Upper lobe of left lung (tissue), 6 donors: ENCODE results near the gene KCNAB2. TPM values are rescaled to one million over a fixed set of nuclear protein-coding genes. Genes with fewer than 3 reads are reported as not detected.

ENCODE experiments used
- ATAC-seq, 2 donors: fragments of 200-7000 bp; cut with Tn5 transposase; one replicate each; pipeline ENCODE4 v1.9.1; 2022; ENCODE audit warnings: mild to moderate bottlenecking in 2 of 2, moderate library complexity in 2 of 2; ENCODE audit not compliant: low FRiP score in 2 of 2
- DNase-seq, 2 donors: peaks; one replicate each; pipeline ENCODE4 v3.0.0-alpha.2; 2019 to 2020
- H3K27ac ChIP-seq, 4 donors: fragments of 200-600 bp; sonication (generic); one replicate each; pipeline ENCODE4 v1.5.1; 2016 to 2019
- H3K27me3 ChIP-seq, 4 donors: fragments of 200-600 bp; sonication (generic); one replicate each; pipeline ENCODE4 v1.5.1; 2017 to 2019
- H3K36me3 ChIP-seq, 4 donors: fragments of 200-600 bp; sonication (generic); one replicate each; pipeline ENCODE4 v1.5.1; 2016 to 2019
- H3K4me1 ChIP-seq, 4 donors: fragments of 200-600 bp; sonication (generic); one replicate each; pipeline ENCODE4 v1.5.1; 2018 to 2019
- H3K4me3 ChIP-seq, 4 donors: fragments of 200-600 bp; sonication (generic); one replicate each; pipeline ENCODE4 v1.5.1; 2017 to 2019; ENCODE audit warnings: mild to moderate bottlenecking in 2 of 4, moderate library complexity in 1 of 4
- H3K9me3 ChIP-seq, 4 donors: fragments of 200-600 bp; sonication (generic); one replicate each; pipeline ENCODE4 v1.5.1; 2018 to 2019
- EP300 ChIP-seq, 4 donors: sonication (generic); formaldehyde crosslinking; IDR thresholded peaks; one replicate each; pipeline ENCODE4 v1.5.1; 2017; ENCODE audit warnings: antibody characterized with exemption in 4 of 4, control low read depth in 2 of 4
- POLR2A ChIP-seq, 4 donors: fragments of 450-650 bp; IDR thresholded peaks; one replicate each; pipeline ENCODE4 v1.5.1; 2016 to 2017; ENCODE audit warnings: antibody characterized with exemption in 4 of 4, mild to moderate bottlenecking in 2 of 4
- POLR2AphosphoS5 ChIP-seq, 2 donors: sonication (generic); formaldehyde crosslinking; IDR thresholded peaks; one replicate each; pipeline ENCODE4 v1.5.1; 2017; ENCODE audit warnings: antibody characterized with exemption in 2 of 2
- WGBS, 2 donors: methylation state at CpG; one replicate each; pipeline ENCODE4 v1.1.5; 2017 to 2018; 5-methylcytosine and 5-hydroxymethylcytosine counted together
- total RNA-seq, 6 donors: library from RNA; depleted of rRNA in 4 of 6; stranded (reverse); fragments of >200 nt in 4 of 6; gene quantifications; one replicate each; pipeline versions ENCODE4 v1.1.0 to v1.2.1, GENCODE V29; 2016 to 2021
- TF ChIP-seq, protein P1 (sequence below), 6 experiments: fragments of 450-650 bp in 4 of 6; fragments of 200-600 bp in 2 of 6; sonication (generic) in 2 of 6; IDR thresholded peaks; one replicate each; pipeline ENCODE4 v1.5.1; 2016 to 2019; ENCODE audit warnings: antibody characterized with exemption in 6 of 6
- donor health status: DM: no; HTN: no; CAD: no; lungs with moderate emphysema.
- donor health status: DM: no; HTN: yes; CAD: no; lungs with severe emphysema.

Gene KCNAB2
- total RNA-seq, 6 donors from 2014 or later = 36.9 to 129 (median 97.8) TPM

DNA sequence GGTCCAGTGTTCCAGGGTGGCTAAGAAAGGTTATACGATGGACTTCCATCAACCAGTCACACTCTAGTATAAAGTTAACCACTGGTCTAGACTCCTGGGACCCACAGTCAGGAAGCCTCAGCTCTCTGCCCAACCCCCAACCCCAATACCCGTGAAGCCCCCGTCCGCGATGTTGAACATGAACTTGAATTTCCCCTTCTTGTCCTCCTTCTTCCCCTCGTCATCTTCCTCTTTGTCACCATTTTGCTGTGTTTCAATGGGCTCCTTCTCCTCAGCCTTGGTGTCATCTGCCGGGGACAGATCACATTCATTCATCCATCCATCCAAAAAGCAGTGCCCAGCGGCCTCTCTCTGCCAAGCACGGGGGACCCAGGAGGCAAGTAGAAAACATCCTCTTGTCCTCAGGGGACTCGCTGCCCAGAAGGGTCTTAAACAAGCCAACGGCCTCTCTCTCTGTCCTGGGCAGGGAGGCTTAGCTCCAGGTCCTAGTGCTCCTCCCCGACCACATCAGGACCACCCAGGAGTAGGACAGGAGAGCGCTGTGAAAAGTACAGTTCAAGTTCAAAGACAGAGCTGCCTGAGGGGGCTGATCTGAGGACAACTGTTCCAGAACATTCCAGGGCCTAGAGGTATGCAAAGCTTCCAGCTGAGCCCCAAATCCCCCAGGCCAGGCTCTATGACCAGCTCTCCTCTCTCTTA is 66.5 kb downstream of the KCNAB2 start:
- TF ChIP-seq EP300 (IDR thresholded peaks at IDR 0.05) = no peak
- TF ChIP-seq POLR2AphosphoS5 (IDR thresholded peaks at IDR 0.05) = no peak
- Histone ChIP-seq H3K4me3 (no peak overlapping the region), H3K4me1 (no peaks in the 10 kb centered on the region), H3K27me3 (no peaks in the 10 kb centered on the region), H3K9me3 (peaks cover 0 to 8% (median under 1%) of the 10 kb centered on the region in 4 donors), H3K36me3 (no peaks in the 10 kb centered on the region), H3K27ac (no peak overlapping the region)
- DNase-seq = no peak
- 74 to 82% methylated on average over 11 to 13 of the region's 13 CpGs for WGBS, 2 donors
- ATAC-seq = no peak

DNA sequence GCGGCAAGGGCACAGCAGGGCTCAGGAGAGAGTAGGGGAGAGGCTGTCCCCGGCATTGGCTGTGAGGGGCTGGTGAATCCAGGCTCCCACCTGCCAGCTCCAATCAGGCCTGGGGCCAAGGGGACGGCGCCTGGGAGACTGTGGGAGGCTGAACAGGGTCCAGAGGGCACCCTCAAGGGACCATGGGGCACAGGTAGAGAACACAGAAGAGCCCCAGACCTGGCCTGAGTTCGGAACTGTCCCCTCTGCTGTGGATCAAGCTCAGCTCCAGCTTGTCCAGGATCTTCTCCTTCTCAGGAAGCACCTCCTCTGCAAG is 67.0 kb downstream of the KCNAB2 start:
- DNase-seq (no peak), ATAC-seq (no peak)
- WGBS, 2 donors = 55 to 59% methylated on average over 4 to 5 of the region's 5 CpGs
- Histone ChIP-seq H3K36me3 (no peaks in the 10 kb centered on the region), H3K4me1 (no peaks in the 10 kb centered on the region), H3K9me3 (peaks cover 0 to 13% (median 4%) of the 10 kb centered on the region in 4 donors), H3K27me3 (no peaks in the 10 kb centered on the region), H3K27ac (no peak overlapping the region), H3K4me3 (no peak overlapping the region)
- no peak for TF ChIP-seq EP300 (IDR thresholded peaks at IDR 0.05)
- TF ChIP-seq POLR2AphosphoS5 (IDR thresholded peaks at IDR 0.05) = no peak
- no peak for TF ChIP-seq POLR2A (IDR thresholded peaks at IDR 0.05)
- TF ChIP-seq, protein P1, sequence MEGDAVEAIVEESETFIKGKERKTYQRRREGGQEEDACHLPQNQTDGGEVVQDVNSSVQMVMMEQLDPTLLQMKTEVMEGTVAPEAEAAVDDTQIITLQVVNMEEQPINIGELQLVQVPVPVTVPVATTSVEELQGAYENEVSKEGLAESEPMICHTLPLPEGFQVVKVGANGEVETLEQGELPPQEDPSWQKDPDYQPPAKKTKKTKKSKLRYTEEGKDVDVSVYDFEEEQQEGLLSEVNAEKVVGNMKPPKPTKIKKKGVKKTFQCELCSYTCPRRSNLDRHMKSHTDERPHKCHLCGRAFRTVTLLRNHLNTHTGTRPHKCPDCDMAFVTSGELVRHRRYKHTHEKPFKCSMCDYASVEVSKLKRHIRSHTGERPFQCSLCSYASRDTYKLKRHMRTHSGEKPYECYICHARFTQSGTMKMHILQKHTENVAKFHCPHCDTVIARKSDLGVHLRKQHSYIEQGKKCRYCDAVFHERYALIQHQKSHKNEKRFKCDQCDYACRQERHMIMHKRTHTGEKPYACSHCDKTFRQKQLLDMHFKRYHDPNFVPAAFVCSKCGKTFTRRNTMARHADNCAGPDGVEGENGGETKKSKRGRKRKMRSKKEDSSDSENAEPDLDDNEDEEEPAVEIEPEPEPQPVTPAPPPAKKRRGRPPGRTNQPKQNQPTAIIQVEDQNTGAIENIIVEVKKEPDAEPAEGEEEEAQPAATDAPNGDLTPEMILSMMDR (IDR thresholded peaks at IDR 0.05) = no peak

DNA sequence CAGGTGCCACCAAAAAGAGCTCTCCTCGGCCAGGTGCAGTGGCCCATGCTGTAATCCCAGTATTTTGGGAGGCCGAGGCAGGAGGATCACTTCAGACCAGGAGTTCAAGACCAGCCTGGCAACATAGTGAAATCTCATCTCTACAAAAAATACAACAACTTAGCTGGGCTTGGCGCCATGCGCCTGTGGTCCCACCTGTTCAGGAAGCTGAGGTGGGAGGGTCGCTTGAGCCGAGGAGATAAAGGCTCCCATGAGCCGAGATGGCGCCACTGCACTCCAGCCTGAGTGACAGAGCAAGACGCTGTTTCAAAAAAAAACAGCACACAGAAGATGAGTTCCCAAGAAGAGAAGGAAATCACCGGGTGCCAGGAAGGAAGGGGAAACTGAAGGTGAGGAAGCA is 67.4 kb downstream of the KCNAB2 start:
- WGBS, 2 donors = 57 to 61% methylated on average over 9 to 10 of the region's 10 CpGs
- DNase-seq (no peak), ATAC-seq (no peak)
- Histone ChIP-seq H3K27ac (no peak overlapping the region), H3K36me3 (no peaks in the 10 kb centered on the region), H3K4me3 (no peak overlapping the region), H3K27me3 (no peaks in the 10 kb centered on the region), H3K9me3 (peaks cover 0 to 14% (median 5%) of the 10 kb centered on the region in 4 donors), H3K4me1 (no peaks in the 10 kb centered on the region)
- TF ChIP-seq, protein P1 (IDR thresholded peaks at IDR 0.05) = no peak
- TF ChIP-seq EP300 (IDR thresholded peaks at IDR 0.05) = no peak
- no peak for TF ChIP-seq POLR2AphosphoS5 (IDR thresholded peaks at IDR 0.05)
- TF ChIP-seq POLR2A (IDR thresholded peaks at IDR 0.05) = no peak

DNA sequence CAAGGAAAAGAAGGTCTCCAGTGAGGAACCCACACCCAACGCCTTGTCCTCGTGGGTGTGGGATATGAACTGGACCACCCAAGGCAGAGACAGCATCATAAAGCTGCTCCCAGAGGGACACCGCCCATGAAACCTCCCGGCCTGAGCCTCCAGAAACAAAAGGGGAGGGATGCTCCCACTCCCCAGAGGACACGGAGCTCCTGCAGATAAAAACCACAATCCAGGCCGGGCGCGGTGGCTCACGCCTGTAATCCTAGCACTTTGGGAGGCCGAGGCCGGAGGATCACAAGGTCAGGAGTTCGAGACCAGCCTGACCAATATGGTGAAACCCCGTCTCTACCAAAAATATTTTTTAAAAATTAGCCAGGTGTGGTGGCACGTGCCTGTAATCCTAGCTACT is 68.1 kb downstream of the KCNAB2 start:
- H3K9me3 ChIP-seq = peaks cover 0 to 14% (median 5%) of the 10 kb centered on the region in 4 donors
- DNase-seq (peak in 1 of 2 donors; percentile 47), ATAC-seq (no peak)
- 82 to 85% methylated on average over 14 of the region's 14 CpGs for WGBS, 2 donors
- no peaks in the 10 kb centered on the region for H3K4me1 ChIP-seq
- no peak for TF ChIP-seq POLR2AphosphoS5 (IDR thresholded peaks at IDR 0.05)
- TF ChIP-seq, protein P1 (IDR thresholded peaks at IDR 0.05) = no peak
- TF ChIP-seq EP300 (IDR thresholded peaks at IDR 0.05) = no peak
- no peak for TF ChIP-seq POLR2A (IDR thresholded peaks at IDR 0.05)
- H3K36me3 ChIP-seq = no peaks in the 10 kb centered on the region
- H3K27me3 ChIP-seq = no peaks in the 10 kb centered on the region
- H3K27ac ChIP-seq = no peak overlapping the region
- H3K4me3 ChIP-seq = no peak overlapping the region

DNA sequence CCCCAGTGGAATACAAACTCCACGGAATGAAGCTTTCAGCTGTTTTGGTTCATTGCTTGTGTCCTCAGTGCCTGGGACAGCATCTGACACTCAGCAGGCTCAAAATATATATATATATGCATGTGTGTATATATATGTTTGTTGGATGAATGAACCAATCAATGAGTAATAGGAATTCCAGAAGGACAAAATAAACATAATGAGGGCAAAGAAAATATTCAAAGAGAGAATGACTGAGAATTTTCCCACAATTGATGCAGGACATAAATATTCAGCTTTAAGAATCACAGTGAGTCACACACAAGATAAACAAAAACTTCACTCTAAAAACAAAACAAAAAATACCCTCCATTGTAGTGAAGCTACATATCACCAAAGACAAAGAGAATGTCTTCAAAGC is 70.4 kb downstream of the KCNAB2 start:
- no peaks in the 10 kb centered on the region for H3K36me3 ChIP-seq
- DNase-seq = no peak

More for the DNA sequence above, 70.4 kb downstream of the KCNAB2 start:
- no peaks in the 10 kb centered on the region for H3K27me3 ChIP-seq
- TF ChIP-seq POLR2A (IDR thresholded peaks at IDR 0.05) = no peak
- no peak for TF ChIP-seq EP300 (IDR thresholded peaks at IDR 0.05)
- TF ChIP-seq, protein P1 (IDR thresholded peaks at IDR 0.05) = no peak
- no peaks in the 10 kb centered on the region for H3K4me1 ChIP-seq
- peaks cover 0 to 14% (median 5%) of the 10 kb centered on the region in 4 donors for H3K9me3 ChIP-seq
- WGBS, 2 donors = 59 to 97% methylated on average over 1 of the region's 1 CpG
- H3K4me3 ChIP-seq = no peak overlapping the region
- no peak for ATAC-seq
- no peak overlapping the region for H3K27ac ChIP-seq
